ENCODE results near the gene SLC10A6. TPM values are rescaled to one million over a fixed set of nuclear protein-coding genes. Genes with fewer than 3 reads are reported as not detected.

The SLC10A6 gene
- polyA plus RNA-seq, 1 donor = 0.18 TPM

GRCh38 chr4:86847571-86847970 is 1.6 kb downstream of the SLC10A6 start:
- peak; percentile 9 for DNase-seq (ENCODE audit: low read depth)

- no peak for DNase-seq (ENCODE audit: low read depth)
These were observed 2.3 kb downstream of the SLC10A6 start for GRCh38 chr4:86846921-86847320.

GRCh38 chr4:86845593-86845992 is 3.6 kb downstream of the SLC10A6 start:
- DNase-seq (ENCODE audit: low read depth) = no peak

GRCh38 chr4:86841309-86841708 is 7.9 kb downstream of the SLC10A6 start:
- no peak for DNase-seq (ENCODE audit: low read depth)

- DNase-seq (ENCODE audit: low read depth) = no peak
These were observed 8.3 kb downstream of the SLC10A6 start for GRCh38 chr4:86840858-86841257.

GRCh38 chr4:86837691-86838503 is 11.3 kb downstream of the SLC10A6 start:
- no peak for DNase-seq (ENCODE audit: low read depth)

GRCh38 chr4:86835677-86836076 is 13.5 kb downstream of the SLC10A6 start:
- no peak for DNase-seq (ENCODE audit: low read depth)

GRCh38 chr4:86834901-86835300 is 14.3 kb downstream of the SLC10A6 start:
- DNase-seq (ENCODE audit: low read depth) = no peak

- no peak for DNase-seq (ENCODE audit: low read depth)
These were observed 15.6 kb downstream of the SLC10A6 start for GRCh38 chr4:86833615-86834014.

GRCh38 chr4:86831262-86832130 is 17.7 kb downstream of the SLC10A6 start:
- no peak for DNase-seq (ENCODE audit: low read depth)

- no peak for DNase-seq (ENCODE audit: low read depth)
These were observed 23.7 kb downstream of the SLC10A6 start for GRCh38 chr4:86825511-86825910.

GRCh38 chr4:86822136-86822535 is 27.0 kb downstream of the SLC10A6 start:
- DNase-seq (ENCODE audit: low read depth) = no peak

GRCh38 chr4:86821151-86821550 is 28.0 kb downstream of the SLC10A6 start:
- DNase-seq (ENCODE audit: low read depth) = no peak

GRCh38 chr4:86819561-86819960 is 29.6 kb downstream of the SLC10A6 start:
- DNase-seq (ENCODE audit: low read depth) = no peak

GRCh38 chr4:86818841-86819240 is 30.3 kb downstream of the SLC10A6 start:
- DNase-seq (ENCODE audit: low read depth) = no peak

- no peak for DNase-seq (ENCODE audit: low read depth)
These were observed 31.0 kb downstream of the SLC10A6 start for GRCh38 chr4:86818211-86818610.

- peak; percentile 26 for DNase-seq (ENCODE audit: low read depth)
These were observed 32.5 kb downstream of the SLC10A6 start for GRCh38 chr4:86816501-86817273.

- DNase-seq (ENCODE audit: low read depth) = no peak
These were observed 33.5 kb downstream of the SLC10A6 start for GRCh38 chr4:86815653-86816052.

- no peak for DNase-seq (ENCODE audit: low read depth)
These were observed 38.3 kb downstream of the SLC10A6 start for GRCh38 chr4:86810847-86811246.

GRCh38 chr4:86809809-86810208 is 39.4 kb downstream of the SLC10A6 start:
- no peak for DNase-seq (ENCODE audit: low read depth)

GRCh38 chr4:86791126-86791525 is 58.1 kb downstream of the SLC10A6 start:
- no peak for DNase-seq (ENCODE audit: low read depth)

- no peak for DNase-seq (ENCODE audit: low read depth)
These were observed 60.4 kb downstream of the SLC10A6 start for GRCh38 chr4:86788826-86789225.
